ENCODE measurements around the gene CEP135. TPM values are rescaled to one million over a fixed set of nuclear protein-coding genes. Genes with fewer than 3 reads are reported as not detected.
A peak's percentile ranks its signal among the peaks of the same experiment; 100 is the strongest.

CEP135 gene
- total RNA-seq, 1 donor from 2014 or later: 8.2 TPM

- peak overlapping the region; percentile 91 for H3K4me2 ChIP-seq (ENCODE audit: low read length)
- H3K9me3 ChIP-seq (ENCODE audit: insufficient read depth, low read depth, low read length): no peaks in the 10 kb centered on the region
- no peaks in the 10 kb centered on the region for H3K27me3 Mint-ChIP-seq (ENCODE audit: low read depth, unreplicated experiment)
- peaks cover 14% of the 10 kb centered on the region for H3K4me1 Mint-ChIP-seq (ENCODE audit: low read depth, unreplicated experiment)
- H3K9ac ChIP-seq (ENCODE audit: low read length): peak overlapping the region; percentile 88
- peak overlapping the region; percentile 97 for H3K27ac ChIP-seq (ENCODE audit: low read depth, low read length)
- peak overlapping the region; percentile 75 for H3K27ac Mint-ChIP-seq (ENCODE audit: unreplicated experiment)
- H3K36me3 ChIP-seq (ENCODE audit: insufficient read depth, low read length): peaks cover 7% of the 10 kb centered on the region
- TF ChIP-seq CTCF (IDR thresholded peaks at IDR 0.05; ENCODE audit: insufficient read depth, low read depth, low read length) (no peak), EZH2 (IDR thresholded peaks at IDR 0.05; ENCODE audit: insufficient read depth, low read length) (no peak)
- peaks cover 37% of the 10 kb centered on the region for H3K79me2 ChIP-seq (ENCODE audit: insufficient read depth, low read length)
- peak; percentile 94 for DNase-seq (ENCODE audit: low read depth)
- FAIRE-seq: peak; percentile 9
- peak overlapping the region; percentile 91 for H3K4me3 ChIP-seq (ENCODE audit: insufficient read depth, low read depth, low read length)
- H3K4me3 Mint-ChIP-seq (ENCODE audit: unreplicated experiment): peak overlapping the region; percentile 85
- H3K9me3 Mint-ChIP-seq (ENCODE audit: unreplicated experiment): no peaks in the 10 kb centered on the region
- peaks cover 19% of the 10 kb centered on the region for H3K4me1 ChIP-seq (ENCODE audit: insufficient read depth, low read length)
- H4K20me1 ChIP-seq (ENCODE audit: insufficient read depth, low read length): no peaks in the 10 kb centered on the region
- H3K27me3 ChIP-seq (ENCODE audit: insufficient read depth, low read length): no peaks in the 10 kb centered on the region
- peak overlapping the region; percentile 65 for H2AFZ ChIP-seq (ENCODE audit: low read depth, low read length)
- H3K36me3 Mint-ChIP-seq (ENCODE audit: low read depth, unreplicated experiment): no peaks in the 10 kb centered on the region
Observed at GRCh38 chr4:55947912-55948725, 626 bp upstream of the CEP135 start.

GRCh38 chr4:55949482-55949802 lies 697 bp downstream of the CEP135 start:
- Histone ChIP-seq H3K36me3 (ENCODE audit: insufficient read depth, low read length) (peaks cover 7% of the 10 kb centered on the region), H3K27me3 (ENCODE audit: insufficient read depth, low read length) (no peaks in the 10 kb centered on the region), H3K9me3 (ENCODE audit: insufficient read depth, low read depth, low read length) (no peaks in the 10 kb centered on the region), H3K4me1 (ENCODE audit: insufficient read depth, low read length) (peaks cover 19% of the 10 kb centered on the region), H3K79me2 (ENCODE audit: insufficient read depth, low read length) (peaks cover 37% of the 10 kb centered on the region), H4K20me1 (ENCODE audit: insufficient read depth, low read length) (no peaks in the 10 kb centered on the region), H3K27ac (ENCODE audit: low read depth, low read length) (peak overlapping the region; percentile 97), H3K4me3 (ENCODE audit: insufficient read depth, low read depth, low read length) (peak overlapping the region; percentile 91), H3K9ac (ENCODE audit: low read length) (peak overlapping the region; percentile 88), H2AFZ (ENCODE audit: low read depth, low read length) (peak overlapping the region; percentile 89), H3K4me2 (ENCODE audit: low read length) (peak overlapping the region; percentile 91)
- DNase-seq (ENCODE audit: low read depth): no peak
- H3K27ac Mint-ChIP-seq (ENCODE audit: unreplicated experiment): peak overlapping the region; percentile 92
- H3K9me3 Mint-ChIP-seq (ENCODE audit: unreplicated experiment): no peaks in the 10 kb centered on the region
- peak overlapping the region; percentile 85 for H3K4me3 Mint-ChIP-seq (ENCODE audit: unreplicated experiment)
- FAIRE-seq: no peak
- TF ChIP-seq EZH2 (IDR thresholded peaks at IDR 0.05; ENCODE audit: insufficient read depth, low read length) (no peak), CTCF (IDR thresholded peaks at IDR 0.05; ENCODE audit: insufficient read depth, low read depth, low read length) (no peak)
- H3K27me3 Mint-ChIP-seq (ENCODE audit: low read depth, unreplicated experiment): no peaks in the 10 kb centered on the region
- peaks cover 14% of the 10 kb centered on the region for H3K4me1 Mint-ChIP-seq (ENCODE audit: low read depth, unreplicated experiment)
- H3K36me3 Mint-ChIP-seq (ENCODE audit: low read depth, unreplicated experiment): no peaks in the 10 kb centered on the region

Measured in astrocyte (in vitro differentiated cells and primary cell).